WTC11 (cell line): ENCODE results near the gene HNRNPLL. TPM values are rescaled to one million over a fixed set of nuclear protein-coding genes. Genes with fewer than 3 reads are reported as not detected.

Experiments used
- ATAC-seq: fragments of 200-7000 bp; cut with Tn5 transposase; 2 replicates; pipeline ENCODE4 v1.10.0; 2021; ENCODE audit warnings: mild to moderate bottlenecking, moderate library complexity
- CTCF ChIA-PET: fragments of 300-600 bp; sonication (Branson Sonifier 250); formaldehyde crosslinking; loops from one replicate; lab custom pipeline; 2021; ENCODE audit warnings: antibody characterized with exemption; lab: Charles Lee
- POLR2A ChIA-PET: fragments of 350-600 bp; sonication (Branson Sonifier 250); formaldehyde crosslinking; loops from one replicate; lab custom pipeline; 2021; ENCODE audit warnings: antibody characterized with exemption; lab: Charles Lee
- DNase-seq: peaks from one replicate; pipeline ENCODE4 v3.0.0; 2021; ENCODE audit warnings: low spot score
- H3K27ac Mint-ChIP-seq: 2 replicates; pipeline ENCODE4 v1.8.0; 2021; ENCODE audit warnings: mixed read lengths
- H3K27me3 Mint-ChIP-seq: 2 replicates; pipeline ENCODE4 v1.8.0; 2021; ENCODE audit warnings: low read depth, mild to moderate bottlenecking, moderate library complexity, mixed read lengths
- H3K36me3 Mint-ChIP-seq: 2 replicates; pipeline ENCODE4 v1.8.0; 2021; ENCODE audit warnings: mixed read lengths
- H3K4me1 Mint-ChIP-seq: 2 replicates; pipeline ENCODE4 v1.8.0; 2022; ENCODE audit warnings: mixed read lengths
- H3K4me3 Mint-ChIP-seq: 2 replicates; pipeline ENCODE4 v1.8.0; 2021; ENCODE audit warnings: mild to moderate bottlenecking, moderate library complexity, mixed read lengths
- H3K9me3 Mint-ChIP-seq: 2 replicates; pipeline ENCODE4 v1.8.0; 2021; ENCODE audit warnings: mixed read lengths
- CDX4 ChIP-seq: fragments of 250-450 bp; sonication (Bioruptor Pico); IDR thresholded peaks from 2 replicates; pipeline ENCODE4 v1.9.0; 2021; ENCODE audit warnings: moderate library complexity, mild to moderate bottlenecking, inconsistent platforms, borderline replicate concordance
- CREB1 ChIP-seq: sonication (generic); formaldehyde crosslinking; IDR thresholded peaks from 2 replicates; pipeline ENCODE4 v1.8.0; 2023; ENCODE audit warnings: mild to moderate bottlenecking, missing genetic modification reagents
- CREM ChIP-seq: sonication (generic); formaldehyde crosslinking; IDR thresholded peaks from 2 replicates; pipeline ENCODE4 v1.8.1; 2022; ENCODE audit warnings: mild to moderate bottlenecking, missing genetic modification reagents, moderate library complexity
- ERG ChIP-seq: fragments of 250-450 bp; sonication (Bioruptor Pico); IDR thresholded peaks from 2 replicates; pipeline ENCODE4 v1.8.0; 2021; ENCODE audit warnings: mild to moderate bottlenecking
- ETV6 ChIP-seq: sonication (generic); formaldehyde crosslinking; IDR thresholded peaks from 2 replicates; pipeline ENCODE4 v1.8.1; 2022; ENCODE audit warnings: mild to moderate bottlenecking, missing genetic modification reagents
- FOXK1 ChIP-seq: sonication (generic); formaldehyde crosslinking; IDR thresholded peaks from 2 replicates; pipeline ENCODE4 v1.8.0; 2022; ENCODE audit warnings: mild to moderate bottlenecking, moderate library complexity, missing genetic modification reagents
- GABPB1 ChIP-seq: sonication (generic); formaldehyde crosslinking; IDR thresholded peaks from 2 replicates; pipeline ENCODE4 v1.8.1; 2023; ENCODE audit warnings: mild to moderate bottlenecking, missing genetic modification reagents
- HMGA2 ChIP-seq: fragments of 250-450 bp; sonication (Bioruptor Pico); IDR thresholded peaks from 2 replicates; pipeline ENCODE4 v1.4.0; 2021; ENCODE audit warnings: mild to moderate bottlenecking, moderate library complexity
- IRF2 ChIP-seq: sonication (generic); formaldehyde crosslinking; IDR thresholded peaks from 2 replicates; pipeline ENCODE4 v1.8.0; 2022; ENCODE audit warnings: low read depth, missing genetic modification reagents, borderline replicate concordance
- JAZF1 ChIP-seq: fragments of 250-450 bp; sonication (Bioruptor Pico); IDR thresholded peaks from 2 replicates; pipeline ENCODE4 v1.9.0; 2021; ENCODE audit warnings: moderate library complexity, mild to moderate bottlenecking, inconsistent platforms
- MXD4 ChIP-seq: fragments of 250-450 bp; sonication (Bioruptor Pico); IDR thresholded peaks from 2 replicates; pipeline ENCODE4 v1.8.0; 2021; ENCODE audit warnings: mild to moderate bottlenecking, moderate library complexity, borderline replicate concordance
- NFATC4 ChIP-seq: fragments of 250-450 bp; sonication (Bioruptor Pico); IDR thresholded peaks from 2 replicates; pipeline ENCODE4 v1.9.0; 2021; ENCODE audit warnings: mild to moderate bottlenecking
- RELA ChIP-seq: sonication (generic); formaldehyde crosslinking; IDR thresholded peaks from 2 replicates; pipeline ENCODE4 v1.8.1; 2022; ENCODE audit warnings: missing genetic modification reagents, mild to moderate bottlenecking, borderline replicate concordance
- TEAD1 ChIP-seq: sonication (generic); formaldehyde crosslinking; IDR thresholded peaks from 2 replicates; pipeline ENCODE4 v1.8.0; 2022; ENCODE audit warnings: mild to moderate bottlenecking, missing genetic modification reagents
- TP53 ChIP-seq: sonication (generic); formaldehyde crosslinking; IDR thresholded peaks from 2 replicates; pipeline ENCODE4 v1.8.1; 2023; ENCODE audit warnings: mild to moderate bottlenecking, missing genetic modification reagents
- ZBTB43 ChIP-seq: sonication (generic); formaldehyde crosslinking; IDR thresholded peaks from 2 replicates; pipeline ENCODE4 v1.8.1; 2023; ENCODE audit warnings: mild to moderate bottlenecking, missing genetic modification reagents
- ZMAT4 ChIP-seq: fragments of 250-450 bp; sonication (Bioruptor Pico); IDR thresholded peaks from 2 replicates; pipeline ENCODE4 v1.9.0; 2021; ENCODE audit warnings: mild to moderate bottlenecking
- ZNF232 ChIP-seq: sonication (generic); formaldehyde crosslinking; IDR thresholded peaks from 2 replicates; pipeline ENCODE4 v1.8.0; 2022; ENCODE audit warnings: mild to moderate bottlenecking, missing genetic modification reagents
- total RNA-seq: library from RNA; stranded (reverse); gene quantifications from 3 replicates; pipeline ENCODE4 v1.2.3, GENCODE V29; 2021
- TF ChIP-seq, protein P1 (sequence below): sonication (generic); formaldehyde crosslinking; IDR thresholded peaks from 2 replicates; pipeline ENCODE4 v1.8.0; 2022; ENCODE audit warnings: missing genetic modification reagents
- TF ChIP-seq, protein P2 (sequence below): sonication (generic); formaldehyde crosslinking; IDR thresholded peaks from 2 replicates; pipeline ENCODE4 v1.8.0; 2023; ENCODE audit warnings: missing genetic modification reagents
- TF ChIP-seq, protein P3 (sequence below): sonication (generic); formaldehyde crosslinking; conservative IDR thresholded peaks from 2 replicates; pipeline ENCODE4 v1.8.1; 2022; ENCODE audit warnings: mild to moderate bottlenecking, missing genetic modification reagents

HNRNPLL gene
- total RNA-seq, 1 experiment from 2014 or later = 65.3 TPM

- no peak for TF ChIP-seq IRF2 (CRISPR knock-in tag)
- no peak; the same call in none of the 2 replicates for TF ChIP-seq CREM
- no peak for TF ChIP-seq ZNF232 (CRISPR knock-in tag)
- TF ChIP-seq TEAD1 (CRISPR knock-in tag) = peak; percentile 66
- no peak for TF ChIP-seq NFATC4
- TF ChIP-seq ZMAT4 (CRISPR knock-in tag) = no peak
- no peak for TF ChIP-seq MXD4 (CRISPR knock-in tag)
- TF ChIP-seq, protein P1, sequence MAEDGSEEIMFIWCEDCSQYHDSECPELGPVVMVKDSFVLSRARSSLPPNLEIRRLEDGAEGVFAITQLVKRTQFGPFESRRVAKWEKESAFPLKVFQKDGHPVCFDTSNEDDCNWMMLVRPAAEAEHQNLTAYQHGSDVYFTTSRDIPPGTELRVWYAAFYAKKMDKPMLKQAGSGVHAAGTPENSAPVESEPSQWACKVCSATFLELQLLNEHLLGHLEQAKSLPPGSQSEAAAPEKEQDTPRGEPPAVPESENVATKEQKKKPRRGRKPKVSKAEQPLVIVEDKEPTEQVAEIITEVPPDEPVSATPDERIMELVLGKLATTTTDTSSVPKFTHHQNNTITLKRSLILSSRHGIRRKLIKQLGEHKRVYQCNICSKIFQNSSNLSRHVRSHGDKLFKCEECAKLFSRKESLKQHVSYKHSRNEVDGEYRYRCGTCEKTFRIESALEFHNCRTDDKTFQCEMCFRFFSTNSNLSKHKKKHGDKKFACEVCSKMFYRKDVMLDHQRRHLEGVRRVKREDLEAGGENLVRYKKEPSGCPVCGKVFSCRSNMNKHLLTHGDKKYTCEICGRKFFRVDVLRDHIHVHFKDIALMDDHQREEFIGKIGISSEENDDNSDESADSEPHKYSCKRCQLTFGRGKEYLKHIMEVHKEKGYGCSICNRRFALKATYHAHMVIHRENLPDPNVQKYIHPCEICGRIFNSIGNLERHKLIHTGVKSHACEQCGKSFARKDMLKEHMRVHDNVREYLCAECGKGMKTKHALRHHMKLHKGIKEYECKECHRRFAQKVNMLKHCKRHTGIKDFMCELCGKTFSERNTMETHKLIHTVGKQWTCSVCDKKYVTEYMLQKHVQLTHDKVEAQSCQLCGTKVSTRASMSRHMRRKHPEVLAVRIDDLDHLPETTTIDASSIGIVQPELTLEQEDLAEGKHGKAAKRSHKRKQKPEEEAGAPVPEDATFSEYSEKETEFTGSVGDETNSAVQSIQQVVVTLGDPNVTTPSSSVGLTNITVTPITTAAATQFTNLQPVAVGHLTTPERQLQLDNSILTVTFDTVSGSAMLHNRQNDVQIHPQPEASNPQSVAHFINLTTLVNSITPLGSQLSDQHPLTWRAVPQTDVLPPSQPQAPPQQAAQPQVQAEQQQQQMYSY = 0 out of 2 replicates have a peak, but pooled peaks have one; percentile 22
- no peak for TF ChIP-seq CDX4 (CRISPR knock-in tag)
- TF ChIP-seq, protein P2, sequence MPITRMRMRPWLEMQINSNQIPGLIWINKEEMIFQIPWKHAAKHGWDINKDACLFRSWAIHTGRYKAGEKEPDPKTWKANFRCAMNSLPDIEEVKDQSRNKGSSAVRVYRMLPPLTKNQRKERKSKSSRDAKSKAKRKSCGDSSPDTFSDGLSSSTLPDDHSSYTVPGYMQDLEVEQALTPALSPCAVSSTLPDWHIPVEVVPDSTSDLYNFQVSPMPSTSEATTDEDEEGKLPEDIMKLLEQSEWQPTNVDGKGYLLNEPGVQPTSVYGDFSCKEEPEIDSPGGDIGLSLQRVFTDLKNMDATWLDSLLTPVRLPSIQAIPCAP = no peak
- no peak for TF ChIP-seq RELA (CRISPR knock-in tag)
- no peak for TF ChIP-seq JAZF1 (CRISPR knock-in tag)
- TF ChIP-seq ERG (CRISPR knock-in tag) = no peak
Measured at GRCh38 chr2:38602732-38603401, at the start of gene HNRNPLL (continued).

DNA sequence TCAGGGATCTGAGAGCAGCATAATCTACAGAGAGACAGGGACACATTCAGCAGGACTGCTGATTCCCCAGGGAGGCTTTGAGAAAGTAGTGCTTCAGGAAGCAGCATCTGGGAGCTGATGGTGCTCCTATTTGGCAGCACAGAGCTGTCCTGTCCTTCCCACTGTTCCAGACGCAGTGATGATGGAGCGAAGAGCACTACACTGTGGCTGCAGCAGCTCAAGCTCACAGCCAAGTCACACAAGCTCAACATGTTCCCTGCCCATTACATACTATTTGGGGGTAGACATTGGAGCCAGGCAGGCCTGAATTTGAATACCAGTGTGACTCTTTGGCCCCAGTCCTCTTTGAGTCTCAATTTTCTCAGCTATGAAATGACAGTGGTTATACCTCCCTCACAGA, 48.0 kb upstream of the HNRNPLL start:
- ATAC-seq = no peak
- POLR2A ChIA-PET = no interaction called here
- no peaks in the 10 kb centered on the region for H3K9me3 Mint-ChIP-seq
- CTCF ChIA-PET = no interaction called here
- no peak for TF ChIP-seq GABPB1 (CRISPR knock-in tag)
- TF ChIP-seq, protein P3, sequence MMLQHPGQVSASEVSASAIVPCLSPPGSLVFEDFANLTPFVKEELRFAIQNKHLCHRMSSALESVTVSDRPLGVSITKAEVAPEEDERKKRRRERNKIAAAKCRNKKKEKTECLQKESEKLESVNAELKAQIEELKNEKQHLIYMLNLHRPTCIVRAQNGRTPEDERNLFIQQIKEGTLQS = no peak
- TF ChIP-seq FOXK1 (CRISPR knock-in tag) = no peak
- no peak for TF ChIP-seq HMGA2 (CRISPR knock-in tag)
- no peak for TF ChIP-seq ZBTB43 (CRISPR knock-in tag)
- TF ChIP-seq ETV6 (CRISPR knock-in tag) = no peak
- no peak for TF ChIP-seq CREB1 (CRISPR knock-in tag)
- TF ChIP-seq TP53 (CRISPR knock-in tag) = no peak
- H3K36me3 Mint-ChIP-seq = no peaks in the 10 kb centered on the region; the same call in 1 of the 2 replicates
- no peak overlapping the region for H3K4me3 Mint-ChIP-seq
- no peak overlapping the region for H3K27ac Mint-ChIP-seq
- H3K4me1 Mint-ChIP-seq = no peaks in the 10 kb centered on the region
- no peak for DNase-seq
- no peaks in the 10 kb centered on the region; the same call in 1 of the 2 replicates for H3K27me3 Mint-ChIP-seq
